HEK293 (cell line): ENCODE results near the gene SLF2.
A peak's percentile ranks its signal among the peaks of the same experiment; 100 is the strongest.

Experiments used
- CTCF ChIA-PET: fragments of 350-600 bp; formaldehyde crosslinking; extraction: SDS; loops from one replicate; lab custom pipeline; 2021; ENCODE audit warnings: antibody characterized with exemption; lab: Yijun Ruan, JAX
- POLR2A ChIA-PET: fragments of 300-600 bp; formaldehyde crosslinking; extraction: SDS; loops from one replicate; lab custom pipeline; 2020; ENCODE audit warnings: antibody characterized with exemption, inconsistent platforms; lab: Yijun Ruan, JAX
- H3K27ac ChIP-seq: fragments of 200-500 bp; sonication (Bioruptor generic); 2 replicates; pipeline ENCODE4 v1.5.1; 2014; ENCODE audit warnings: low read depth, low read length, control low read depth, inconsistent platforms; ENCODE audit errors: extremely low read depth
- H3K36me3 ChIP-seq, 2 experiments: fragments of 200-500 bp in 1 of 2; sonication (Bioruptor generic) in 1 of 2; 1 replicate in 1 of 2; 2 replicates in 1 of 2; pipeline ENCODE4 v1.5.1; 2014 to 2017; ENCODE audit warnings: inconsistent platforms in 2 of 2, low read length in 2 of 2; ENCODE audit not compliant: control insufficient read depth in 2 of 2, insufficient read depth in 1 of 2
- H3K4me1 ChIP-seq: fragments of 200-500 bp; sonication (Bioruptor generic); 2 replicates; pipeline ENCODE4 v1.5.1; 2014; ENCODE audit warnings: mild to moderate bottlenecking, low read length, inconsistent platforms; ENCODE audit not compliant: control insufficient read depth, insufficient read depth
- H3K4me3 ChIP-seq: 2 replicates; pipeline ENCODE4 v1.5.1; 2011; ENCODE audit warnings: low read depth, mild to moderate bottlenecking, control low read depth, low read length, moderate library complexity
- H3K9me3 ChIP-seq: fragments of 200-500 bp; sonication (Bioruptor generic); 2 replicates; pipeline ENCODE4 v1.5.1; 2014; ENCODE audit warnings: low read depth, low read length, inconsistent platforms; ENCODE audit not compliant: control insufficient read depth, insufficient read depth
- BCL11A ChIP-seq: fragments of 450-650 bp; formaldehyde crosslinking; IDR thresholded peaks from 2 replicates; pipeline ENCODE4 v1.5.1; 2016; ENCODE audit warnings: low read depth, missing biosample characterization, missing genetic modification characterization
- GLIS1 ChIP-seq: fragments of 450-650 bp; formaldehyde crosslinking; IDR thresholded peaks from 2 replicates; pipeline ENCODE4 v1.5.1; 2016; ENCODE audit warnings: missing biosample characterization, missing genetic modification characterization
- HOXD13 ChIP-seq: sonication (generic); formaldehyde crosslinking; IDR thresholded peaks from 2 replicates; pipeline ENCODE4 v1.8.0; 2022; ENCODE audit warnings: missing genetic modification reagents, borderline replicate concordance
- INSM2 ChIP-seq: fragments of 450-650 bp; formaldehyde crosslinking; IDR thresholded peaks from 2 replicates; pipeline ENCODE4 v1.5.1; 2016; ENCODE audit warnings: missing biosample characterization, missing genetic modification characterization
- KLF7 ChIP-seq: fragments of 450-650 bp; formaldehyde crosslinking; IDR thresholded peaks from 2 replicates; pipeline ENCODE4 v1.5.1; 2016; ENCODE audit warnings: missing biosample characterization, missing genetic modification characterization, borderline replicate concordance
- OVOL3 ChIP-seq: fragments of 450-650 bp; formaldehyde crosslinking; IDR thresholded peaks from 2 replicates; pipeline ENCODE4 v1.5.1; 2016; ENCODE audit warnings: missing biosample characterization, missing genetic modification characterization
- PBX3 ChIP-seq: sonication (generic); formaldehyde crosslinking; IDR thresholded peaks from 2 replicates; pipeline ENCODE4 v1.8.1; 2022; ENCODE audit warnings: mild to moderate bottlenecking, moderate library complexity, missing genetic modification reagents
- PRDM10 ChIP-seq: fragments of 450-650 bp; formaldehyde crosslinking; IDR thresholded peaks from 2 replicates; pipeline ENCODE4 v1.5.1; 2016; ENCODE audit warnings: missing biosample characterization, missing genetic modification characterization
- ZBTB10 ChIP-seq: fragments of 450-650 bp; formaldehyde crosslinking; IDR thresholded peaks from 2 replicates; pipeline ENCODE4 v1.5.1; 2016; ENCODE audit warnings: missing biosample characterization, missing genetic modification characterization
- ZBTB17 ChIP-seq: fragments of 450-650 bp; formaldehyde crosslinking; IDR thresholded peaks from 2 replicates; pipeline ENCODE4 v1.5.1; 2016; ENCODE audit warnings: missing biosample characterization, missing genetic modification characterization
- ZBTB20 ChIP-seq: fragments of 450-650 bp; formaldehyde crosslinking; IDR thresholded peaks from 2 replicates; pipeline ENCODE4 v1.5.1; 2016; ENCODE audit warnings: missing biosample characterization, missing genetic modification characterization
- ZBTB44 ChIP-seq: fragments of 450-650 bp; IDR thresholded peaks from 2 replicates; pipeline ENCODE4 v1.5.1; 2018; ENCODE audit warnings: missing biosample characterization, mild to moderate bottlenecking, missing genetic modification characterization
- ZBTB8A ChIP-seq: fragments of 450-650 bp; formaldehyde crosslinking; IDR thresholded peaks from 2 replicates; pipeline ENCODE4 v1.5.1; 2016; ENCODE audit warnings: missing biosample characterization, missing genetic modification characterization
- ZNF175 ChIP-seq: fragments of 450-650 bp; formaldehyde crosslinking; IDR thresholded peaks from 2 replicates; pipeline ENCODE4 v1.5.1; 2016; ENCODE audit warnings: missing biosample characterization, missing genetic modification characterization
- ZNF335 ChIP-seq: fragments of 450-650 bp; formaldehyde crosslinking; conservative IDR thresholded peaks from 2 replicates; pipeline ENCODE4 v1.5.1; 2016; ENCODE audit warnings: missing biosample characterization, missing genetic modification characterization
- ZNF514 ChIP-seq: fragments of 450-650 bp; formaldehyde crosslinking; IDR thresholded peaks from 2 replicates; pipeline ENCODE4 v1.5.1; 2016; ENCODE audit warnings: missing biosample characterization, missing genetic modification characterization
- ZNF560 ChIP-seq: fragments of 450-650 bp; formaldehyde crosslinking; IDR thresholded peaks from 2 replicates; pipeline ENCODE4 v1.5.1; 2017; ENCODE audit warnings: missing biosample characterization, missing genetic modification characterization, borderline replicate concordance
- ZNF776 ChIP-seq: fragments of 450-650 bp; formaldehyde crosslinking; IDR thresholded peaks from 2 replicates; pipeline ENCODE4 v1.5.0; 2017; ENCODE audit warnings: missing biosample characterization, missing genetic modification characterization, borderline replicate concordance

Gene SLF2

GRCh38 chr10:100890673-100891317 lies 22.0 kb upstream of the SLF2 start (continued):
- TF ChIP-seq ZNF335 (tag by site-specific recombination) = peak; percentile 49

- Histone ChIP-seq H3K36me3 (no peaks in the 10 kb centered on the region), H3K9me3 (no peaks in the 10 kb centered on the region), H3K4me3 (no peak overlapping the region), H3K4me1 (peaks cover 17% of the 10 kb centered on the region), H3K27ac (no peak overlapping the region)
- TF ChIP-seq INSM2 (tag by site-specific recombination) = no peak
- no peak for TF ChIP-seq ZBTB10 (tag by site-specific recombination)
- TF ChIP-seq HOXD13 = no peak
- no peak for TF ChIP-seq BCL11A (tag by site-specific recombination)
- peak; percentile 13; the same call in 1 of the 2 replicates for TF ChIP-seq ZBTB17 (tag by site-specific recombination)
- TF ChIP-seq PBX3 (CRISPR knock-in tag) = no peak
- no peak for TF ChIP-seq ZBTB8A (tag by site-specific recombination)
- POLR2A ChIA-PET = no interaction called here
- CTCF ChIA-PET = interaction anchor here (0.6 to 2.0 kb wide), 4 partner anchors 11 to 82 kb away, joined by 3 to 7 read pairs (median 4); no protein-coding TSS in a partner anchor
These were observed 18.7 kb upstream of the SLF2 start for GRCh38 chr10:100894033-100894432.

- no peak overlapping the region for H3K27ac ChIP-seq
- no peaks in the 10 kb centered on the region for H3K9me3 ChIP-seq
- no peaks in the 10 kb centered on the region for H3K36me3 ChIP-seq
- peaks cover 17% of the 10 kb centered on the region for H3K4me1 ChIP-seq
- POLR2A ChIA-PET = no interaction called here
- CTCF ChIA-PET = interaction anchor here (0.6 to 2.0 kb wide), 6 partner anchors 10 to 102 kb away, joined by 3 to 7 read pairs (median 4); no protein-coding TSS in a partner anchor
- no peak overlapping the region for H3K4me3 ChIP-seq
- no peak for TF ChIP-seq ZNF776 (tag by site-specific recombination)
- TF ChIP-seq OVOL3 (tag by site-specific recombination) = no peak
- TF ChIP-seq BCL11A (tag by site-specific recombination) = no peak
- no peak for TF ChIP-seq KLF7 (tag by site-specific recombination)
- no peak for TF ChIP-seq ZBTB44 (tag by site-specific recombination)
- no peak for TF ChIP-seq ZBTB20 (tag by site-specific recombination)
- TF ChIP-seq ZNF514 (tag by site-specific recombination) = no peak
- TF ChIP-seq ZNF175 (tag by site-specific recombination) = no peak
- no peak for TF ChIP-seq ZNF560
- no peak for TF ChIP-seq PBX3 (CRISPR knock-in tag)
- TF ChIP-seq PRDM10 (tag by site-specific recombination) = 0 out of 2 replicates have a peak, but pooled peaks have one; percentile 29
- TF ChIP-seq GLIS1 = 0 out of 2 replicates have a peak, but pooled peaks have one; percentile 15
- no peak for TF ChIP-seq HOXD13
These were observed 18.0 kb upstream of the SLF2 start for GRCh38 chr10:100894589-100895294.
